Glomerular visceral epithelial cell (primary cell): ENCODE measurements around the gene WDR76.
"Not testable (repeated sequence)": the region's sequence is repeated elsewhere in the genome, so short reads cannot be mapped to it uniquely, and the experiment has no call there.

Source experiments
- DNase-seq: peaks from one replicate; pipeline ENCODE4 v3.0.0-alpha.2; 2016; ENCODE audit errors: extremely low spot score

The WDR76 gene

GRCh38 chr15:43826508-43827341, at the start of gene WDR76:
TSS of gene WDR76 (plus strand) at chr15:43827002. CDS start at chr15:43827033, 31 bp downstream.
- DNase-seq: peak; percentile 90

- peak; percentile 79 for DNase-seq
Measured at GRCh38 chr15:43777267-43777914, 49.4 kb upstream of the WDR76 start.

- DNase-seq: no peak
Measured at GRCh38 chr15:43779016-43779415, 47.8 kb upstream of the WDR76 start.

GRCh38 chr15:43789409-43789808, 37.4 kb upstream of the WDR76 start:
- DNase-seq: no peak

GRCh38 chr15:43791993-43792760, 34.6 kb upstream of the WDR76 start, which contains the start of gene SERF2:
TSS of gene SERF2 (plus strand) at chr15:43792320. CDS start at chr15:43792377, 57 bp downstream.
- peak; percentile 100 for DNase-seq

GRCh38 chr15:43792761-43793476, 33.9 kb upstream of the WDR76 start:
- DNase-seq: peak; percentile 26

- no peak for DNase-seq
Measured at GRCh38 chr15:43793647-43794046, 33.2 kb upstream of the WDR76 start.

- peak; percentile 77 for DNase-seq
Measured at GRCh38 chr15:43794269-43795037, 32.3 kb upstream of the WDR76 start.

- DNase-seq: no peak
Measured at GRCh38 chr15:43795197-43795596, 31.6 kb upstream of the WDR76 start.

- DNase-seq: no peak
Measured at GRCh38 chr15:43795997-43796396, 30.8 kb upstream of the WDR76 start.

GRCh38 chr15:43796566-43796965, 30.2 kb upstream of the WDR76 start:
- no peak for DNase-seq

GRCh38 chr15:43799209-43799944, 27.4 kb upstream of the WDR76 start:
- peak; percentile 8 for DNase-seq

GRCh38 chr15:43799945-43800285, 26.9 kb upstream of the WDR76 start, which contains the start of gene SERINC4:
TSS of gene SERINC4 (minus strand) at chr15:43800220. CDS start at chr15:43799986, 234 bp downstream.
- DNase-seq: no peak

- DNase-seq: peak; percentile 91
Measured at GRCh38 chr15:43800286-43801141, 26.3 kb upstream of the WDR76 start, which contains the start of gene HYPK. TSS of gene HYPK (plus strand) at chr15:43800599. CDS start at chr15:43800623, 24 bp downstream.

GRCh38 chr15:43802676-43803075, 24.1 kb upstream of the WDR76 start:
- DNase-seq: not testable (repeated sequence)

GRCh38 chr15:43808435-43808950, 18.3 kb upstream of the WDR76 start:
- DNase-seq: no peak

GRCh38 chr15:43808960-43809678, 17.7 kb upstream of the WDR76 start:
- DNase-seq: no peak

GRCh38 chr15:43815064-43815463, 11.7 kb upstream of the WDR76 start:
- DNase-seq: not testable (repeated sequence)
